Ovary (tissue), 3 donors: Measurements from ENCODE around the gene ATP9A.

ENCODE experiments used
- CTCF ChIP-seq, 3 donors: fragments of 450-650 bp in 2 of 3; fragments of 200-600 bp in 1 of 3; IDR thresholded peaks; one replicate each; pipeline versions ENCODE4 v1.5.1 to v1.8.0; 2016 to 2022; ENCODE audit warnings: antibody characterized with exemption in 3 of 3, mild to moderate bottlenecking in 1 of 3
- EP300 ChIP-seq: sonication (generic); formaldehyde crosslinking; IDR thresholded peaks from one replicate; pipeline ENCODE4 v1.6.1; 2017; ENCODE audit warnings: antibody characterized with exemption
- POLR2A ChIP-seq: fragments of 450-650 bp; IDR thresholded peaks from one replicate; pipeline ENCODE4 v1.6.1; 2017; ENCODE audit warnings: antibody characterized with exemption, mild to moderate bottlenecking, moderate library complexity
- donor health status: DM: no; HTN: no; CAD: no.

- no peak for TF ChIP-seq CTCF (IDR thresholded peaks at IDR 0.05)
- TF ChIP-seq EP300 = no peak
- no peak for TF ChIP-seq POLR2A
These were observed 42.8 kb upstream of the ATP9A start for GRCh38 chr20:51811042-51811355.
